ENCODE results near the gene LDLRAD4. TPM values are rescaled to one million over a fixed set of nuclear protein-coding genes. Genes with fewer than 3 reads are reported as not detected.

LDLRAD4 gene
- polyA plus RNA-seq, 1 of the 3 experiments (the other 2 are of a cell fraction): 0.16 TPM

DNA sequence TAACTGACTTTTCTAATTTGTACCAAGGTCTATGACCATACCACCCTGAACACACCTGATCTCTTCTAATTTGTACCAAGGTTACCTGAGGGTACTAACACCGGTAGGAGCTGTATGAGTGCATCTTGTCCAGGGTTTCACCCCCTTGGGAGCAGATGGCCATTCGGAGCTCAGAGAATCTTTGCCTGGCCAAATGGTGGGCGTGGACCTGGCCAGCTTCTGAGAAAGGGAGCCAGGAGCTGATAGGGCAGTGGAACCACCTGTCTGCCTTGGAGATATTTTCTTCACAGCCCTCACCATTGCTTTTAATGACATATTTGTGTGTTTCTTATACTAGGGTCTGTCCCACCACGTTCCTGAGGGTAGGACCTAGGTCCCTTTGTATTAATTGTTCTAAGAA, 188.9 kb downstream of the LDLRAD4 start:
- no peak for DNase-seq
- ChIA-PET CTCF (no interaction called here), POLR2A (no interaction called here)
- no peak overlapping the region for H3K9ac ChIP-seq
- no peaks in the 10 kb centered on the region for H3K9me2 ChIP-seq
- H3K27ac ChIP-seq (ENCODE audit: low read depth in 2 of 2, low read length in 1 of 2): no peak overlapping the region
- WGBS (ENCODE audit: low lambda C conversion rate): 54% methylated on average over 4 of the region's 4 CpGs
- no peaks in the 10 kb centered on the region for H4K20me1 ChIP-seq (ENCODE audit: insufficient read depth)
- no peak overlapping the region for H3K4me3 ChIP-seq (ENCODE audit: low read depth in 2 of 2, low read length in 1 of 2)
- H3K36me3 ChIP-seq (replicated peaks in 1 of 2; ENCODE audit: control insufficient read depth in 1 of 2, insufficient read depth in 2 of 2, low read length in 1 of 2): no peaks in the 10 kb centered on the region
- TF ChIP-seq, protein P1, sequence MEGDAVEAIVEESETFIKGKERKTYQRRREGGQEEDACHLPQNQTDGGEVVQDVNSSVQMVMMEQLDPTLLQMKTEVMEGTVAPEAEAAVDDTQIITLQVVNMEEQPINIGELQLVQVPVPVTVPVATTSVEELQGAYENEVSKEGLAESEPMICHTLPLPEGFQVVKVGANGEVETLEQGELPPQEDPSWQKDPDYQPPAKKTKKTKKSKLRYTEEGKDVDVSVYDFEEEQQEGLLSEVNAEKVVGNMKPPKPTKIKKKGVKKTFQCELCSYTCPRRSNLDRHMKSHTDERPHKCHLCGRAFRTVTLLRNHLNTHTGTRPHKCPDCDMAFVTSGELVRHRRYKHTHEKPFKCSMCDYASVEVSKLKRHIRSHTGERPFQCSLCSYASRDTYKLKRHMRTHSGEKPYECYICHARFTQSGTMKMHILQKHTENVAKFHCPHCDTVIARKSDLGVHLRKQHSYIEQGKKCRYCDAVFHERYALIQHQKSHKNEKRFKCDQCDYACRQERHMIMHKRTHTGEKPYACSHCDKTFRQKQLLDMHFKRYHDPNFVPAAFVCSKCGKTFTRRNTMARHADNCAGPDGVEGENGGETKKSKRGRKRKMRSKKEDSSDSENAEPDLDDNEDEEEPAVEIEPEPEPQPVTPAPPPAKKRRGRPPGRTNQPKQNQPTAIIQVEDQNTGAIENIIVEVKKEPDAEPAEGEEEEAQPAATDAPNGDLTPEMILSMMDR (IDR thresholded peaks at IDR 0.05): no peak
- TF ChIP-seq RCOR1 (IDR thresholded peaks at IDR 0.05; ENCODE audit: low read length): no peak
- TF ChIP-seq JUND (IDR thresholded peaks at IDR 0.05): no peak
- TF ChIP-seq RAD21 (IDR thresholded peaks at IDR 0.05; ENCODE audit: low read length): no peak
- no peak for TF ChIP-seq SIN3A (IDR thresholded peaks at IDR 0.05; ENCODE audit: borderline replicate concordance, low read depth, low read length)
- H3K9me3 ChIP-seq: no peaks in the 10 kb centered on the region
- peaks cover 0 to 5% of the 10 kb centered on the region in 2 experiments; a peak in 1 of 4 replicates for H3K4me1 ChIP-seq (ENCODE audit: control insufficient read depth in 1 of 2, insufficient read depth in 2 of 2, low read depth in 1 of 2, low read length in 1 of 2)
- H3F3A ChIP-seq (replicated peaks; ENCODE audit: insufficient read depth): no peaks in the 10 kb centered on the region
- H3K4me2 ChIP-seq: no peak overlapping the region
- no peaks in the 10 kb centered on the region for H3K79me2 ChIP-seq (ENCODE audit: insufficient read depth)
- H2AFZ ChIP-seq (ENCODE audit: low read depth): no peak overlapping the region
- H3K27me3 ChIP-seq (ENCODE audit: insufficient read depth): no peaks in the 10 kb centered on the region

DNA sequence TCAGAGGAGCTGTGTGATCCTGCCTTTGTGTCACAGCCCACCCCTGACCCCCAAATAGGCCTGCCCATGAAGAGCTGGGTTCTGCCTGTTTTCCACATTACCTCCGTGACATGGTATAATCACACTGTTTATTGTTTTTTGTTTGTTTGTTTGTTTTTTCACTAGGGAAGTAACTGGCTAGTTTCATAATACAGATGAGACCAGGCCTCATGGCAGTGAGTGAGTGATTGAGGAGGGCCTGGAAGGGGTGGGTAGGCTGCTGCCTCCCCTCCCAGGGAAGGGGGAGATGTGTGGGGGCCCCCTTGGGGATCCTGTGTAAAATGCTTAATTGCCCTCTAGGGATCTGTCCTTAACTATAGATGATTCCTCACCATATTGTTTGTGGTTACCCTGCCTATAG, 190.5 kb downstream of the LDLRAD4 start:
- no peak for TF ChIP-seq MEF2A (IDR thresholded peaks at IDR 0.05; ENCODE audit: borderline replicate concordance, low read depth)
- Histone ChIP-seq H3K36me3 (replicated peaks in 1 of 2; ENCODE audit: control insufficient read depth in 1 of 2, insufficient read depth in 2 of 2, low read length in 1 of 2) (no peaks in the 10 kb centered on the region), H4K20me1 (ENCODE audit: insufficient read depth) (no peaks in the 10 kb centered on the region), H3K9me2 (no peaks in the 10 kb centered on the region), H3K27ac (ENCODE audit: low read depth in 2 of 2, low read length in 1 of 2) (no peak overlapping the region), H3K4me1 (ENCODE audit: control insufficient read depth in 1 of 2, insufficient read depth in 2 of 2, low read depth in 1 of 2, low read length in 1 of 2) (peaks cover 0 to 6% of the 10 kb centered on the region in 2 experiments; a peak in 1 of 4 replicates), H3K79me2 (ENCODE audit: insufficient read depth) (no peaks in the 10 kb centered on the region), H3K9ac (no peak overlapping the region), H3K27me3 (ENCODE audit: insufficient read depth) (no peaks in the 10 kb centered on the region), H3K4me3 (ENCODE audit: low read depth in 2 of 2, low read length in 1 of 2) (no peak overlapping the region), H3K4me2 (no peak overlapping the region), H3K9me3 (no peaks in the 10 kb centered on the region), H3F3A (replicated peaks; ENCODE audit: insufficient read depth) (no peaks in the 10 kb centered on the region), H2AFZ (ENCODE audit: low read depth) (no peak overlapping the region)
- ChIA-PET CTCF (no interaction called here), POLR2A (no interaction called here)
- DNase-seq: no peak
- WGBS (ENCODE audit: low lambda C conversion rate): 74% methylated on average over 1 of the region's 1 CpG

DNA sequence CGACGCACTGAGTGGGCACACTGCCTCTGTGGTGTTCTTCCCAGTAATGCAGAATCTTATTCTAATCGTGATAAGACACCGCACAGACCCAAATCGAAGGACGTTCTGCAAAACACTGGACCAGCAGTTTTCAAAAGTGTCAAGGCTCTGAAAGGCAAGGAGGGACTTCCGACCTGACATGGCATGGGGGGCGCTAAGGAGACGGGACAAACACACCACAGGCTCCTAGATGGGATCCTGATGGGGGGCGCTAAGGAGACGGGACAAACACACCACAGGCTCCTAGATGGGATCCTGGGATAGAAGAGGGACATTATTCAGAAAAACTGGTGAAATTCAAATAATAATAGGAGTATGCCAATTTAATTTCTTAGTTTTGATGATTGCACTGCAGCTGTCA, 191.4 kb downstream of the LDLRAD4 start:
- DNase-seq: no peak
- H4K20me1 ChIP-seq (ENCODE audit: insufficient read depth): no peaks in the 10 kb centered on the region
- H3K4me1 ChIP-seq (ENCODE audit: control insufficient read depth in 1 of 2, insufficient read depth in 2 of 2, low read depth in 1 of 2, low read length in 1 of 2): peaks cover 0 to 11% of the 10 kb centered on the region in 2 experiments; a peak in 1 of 4 replicates
- ChIA-PET POLR2A (no interaction called here), CTCF (no interaction called here)
- H3F3A ChIP-seq (replicated peaks; ENCODE audit: insufficient read depth): no peaks in the 10 kb centered on the region
- H3K4me3 ChIP-seq (ENCODE audit: low read depth in 2 of 2, low read length in 1 of 2): no peak overlapping the region
- no peak for TF ChIP-seq JUND (IDR thresholded peaks at IDR 0.05)
- TF ChIP-seq, protein P2, sequence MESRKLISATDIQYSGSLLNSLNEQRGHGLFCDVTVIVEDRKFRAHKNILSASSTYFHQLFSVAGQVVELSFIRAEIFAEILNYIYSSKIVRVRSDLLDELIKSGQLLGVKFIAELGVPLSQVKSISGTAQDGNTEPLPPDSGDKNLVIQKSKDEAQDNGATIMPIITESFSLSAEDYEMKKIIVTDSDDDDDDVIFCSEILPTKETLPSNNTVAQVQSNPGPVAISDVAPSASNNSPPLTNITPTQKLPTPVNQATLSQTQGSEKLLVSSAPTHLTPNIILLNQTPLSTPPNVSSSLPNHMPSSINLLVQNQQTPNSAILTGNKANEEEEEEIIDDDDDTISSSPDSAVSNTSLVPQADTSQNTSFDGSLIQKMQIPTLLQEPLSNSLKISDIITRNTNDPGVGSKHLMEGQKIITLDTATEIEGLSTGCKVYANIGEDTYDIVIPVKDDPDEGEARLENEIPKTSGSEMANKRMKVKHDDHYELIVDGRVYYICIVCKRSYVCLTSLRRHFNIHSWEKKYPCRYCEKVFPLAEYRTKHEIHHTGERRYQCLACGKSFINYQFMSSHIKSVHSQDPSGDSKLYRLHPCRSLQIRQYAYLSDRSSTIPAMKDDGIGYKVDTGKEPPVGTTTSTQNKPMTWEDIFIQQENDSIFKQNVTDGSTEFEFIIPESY (IDR thresholded peaks at IDR 0.05; ENCODE audit: borderline replicate concordance, low read depth): no peak
- TF ChIP-seq SIN3A (IDR thresholded peaks at IDR 0.05; ENCODE audit: borderline replicate concordance, low read depth, low read length): no peak
- TF ChIP-seq EP300 (IDR thresholded peaks at IDR 0.05; ENCODE audit: borderline replicate concordance in 1 of 2, low read depth in 1 of 2, low read length in 1 of 2): no peak
- H3K79me2 ChIP-seq (ENCODE audit: insufficient read depth): no peaks in the 10 kb centered on the region
- no peak overlapping the region for H3K9ac ChIP-seq
- no peak overlapping the region for H3K27ac ChIP-seq (ENCODE audit: low read depth in 2 of 2, low read length in 1 of 2)
- WGBS (ENCODE audit: low lambda C conversion rate): 77% methylated on average over 11 of the region's 11 CpGs
- no peak overlapping the region for H3K4me2 ChIP-seq
- no peaks in the 10 kb centered on the region for H3K36me3 ChIP-seq (replicated peaks in 1 of 2; ENCODE audit: control insufficient read depth in 1 of 2, insufficient read depth in 2 of 2, low read length in 1 of 2)
- H3K9me2 ChIP-seq: no peaks in the 10 kb centered on the region
- no peaks in the 10 kb centered on the region for H3K27me3 ChIP-seq (ENCODE audit: insufficient read depth)
- no peaks in the 10 kb centered on the region for H3K9me3 ChIP-seq
- H2AFZ ChIP-seq (ENCODE audit: low read depth): no peak overlapping the region

Data from SK-N-SH (cell line).